Stomach (tissue), 9 donors: Measurements from ENCODE around the gene GPR183. TPM values are rescaled to one million over a fixed set of nuclear protein-coding genes. Genes with fewer than 3 reads are reported as not detected.
A peak's percentile ranks its signal among the peaks of the same experiment; 100 is the strongest.

Source experiments
- DNase-seq, 2 donors: peaks; one replicate each; pipeline versions ENCODE4 v3.0.0 to v3.0.0-alpha.2; 2013 to 2019
- H3K27ac ChIP-seq, 5 donors: fragments of 200-600 bp in 4 of 5; sonication (generic) in 4 of 5; one replicate each; pipeline ENCODE4 v1.5.1; 2013 to 2019; ENCODE audit warnings: mild to moderate bottlenecking in 1 of 5, moderate library complexity in 1 of 5
- H3K27me3 ChIP-seq, 3 donors: fragments of 200-600 bp; sonication (generic); one replicate each; pipeline ENCODE4 v1.5.1; 2017 to 2019; ENCODE audit warnings: mixed run types in 1 of 3
- H3K36me3 ChIP-seq, 4 donors: fragments of 200-600 bp; sonication (generic); 1 replicate in 3 of 4; 2 replicates in 1 of 4; pipeline ENCODE4 v1.5.1; 2016 to 2019
- H3K4me1 ChIP-seq, 4 donors: fragments of 200-600 bp; sonication (generic); one replicate each; pipeline ENCODE4 v1.5.1; 2016 to 2019
- H3K4me3 ChIP-seq, 4 donors: fragments of 200-600 bp; sonication (generic) in 3 of 4; one replicate each; pipeline ENCODE4 v1.5.1; 2016 to 2019; ENCODE audit warnings: mild to moderate bottlenecking in 1 of 4
- H3K9me3 ChIP-seq, 4 donors: fragments of 200-600 bp; sonication (generic); one replicate each; pipeline ENCODE4 v1.5.1; 2016 to 2019
- CTCF ChIP-seq, 7 experiments: fragments of 450-650 bp in 4 of 7; fragments of 200-600 bp in 3 of 7; sonication (generic) in 3 of 7; IDR thresholded peaks; one replicate each; pipeline ENCODE4 v1.5.1; 2016 to 2019; ENCODE audit warnings: antibody characterized with exemption in 7 of 7, control low read depth in 2 of 7, mild to moderate bottlenecking in 1 of 7
- EP300 ChIP-seq: sonication (generic); formaldehyde crosslinking; IDR thresholded peaks from one replicate; pipeline ENCODE4 v1.6.1; 2017; ENCODE audit warnings: antibody characterized with exemption
- POLR2A ChIP-seq, 4 donors: fragments of 450-650 bp; IDR thresholded peaks; one replicate each; pipeline ENCODE4 v1.6.1; 2016; ENCODE audit warnings: antibody characterized with exemption in 4 of 4, control low read depth in 2 of 4, mild to moderate bottlenecking in 1 of 4, moderate library complexity in 1 of 4
- POLR2AphosphoS5 ChIP-seq, 3 donors: sonication (generic); formaldehyde crosslinking; IDR thresholded peaks; one replicate each; pipeline ENCODE4 v1.6.1; 2016; ENCODE audit warnings: antibody characterized with exemption in 3 of 3
- WGBS, 5 donors: extraction: QIAGEN DNeasy Blood & Tissue Kit in 3 of 5; methylation state at CpG; one replicate each; pipeline versions ENCODE4 v1.1.5 to v1.1.7; 2013 to 2018; 5-methylcytosine and 5-hydroxymethylcytosine counted together
- intact Hi-C: fragments of 100-400 bp; cut with DNase I; formaldehyde crosslinking; loops from one replicate; pipeline ENCODE4 v1.15.1; 2023; ENCODE audit warnings: low total_unique reads
- polyA plus RNA-seq, 3 donors: library from polyadenylated mRNA; stranded (reverse); fragments of 200-250 nt; gene quantifications; one replicate each; pipeline ENCODE4 v1.2.3, GENCODE V29; 2013
- total RNA-seq, 5 donors: library from RNA; depleted of rRNA; stranded (reverse); fragments of >200 nt; gene quantifications; one replicate each; pipeline versions ENCODE4 v1.1.0 to v1.2.3, GENCODE V29; 2014 to 2016
- donor health status: healthy with polysubstance abuse.
- donor health status: Bipolar disorder and iron deficiency.
- donor health status: healthy.

Gene GPR183
- total and polyA plus RNA-seq, 8 donors: 0.58 to 24.4 (median 9.6) TPM

- TF ChIP-seq POLR2AphosphoS5 (IDR thresholded peaks at IDR 0.05) (no peak), CTCF (IDR thresholded peaks at IDR 0.05) (no peak), EP300 (no peak), POLR2A (IDR thresholded peaks at IDR 0.05) (no peak)
- Histone ChIP-seq H3K4me3 (no peak overlapping the region), H3K27me3 (no peaks in the 10 kb centered on the region), H3K27ac (no peak overlapping the region), H3K36me3 (peaks cover 0 to 18% (median 5%) of the 10 kb centered on the region in 4 donors), H3K9me3 (no peaks in the 10 kb centered on the region), H3K4me1 (peaks cover 0 to 32% (median 7%) of the 10 kb centered on the region in 4 donors)
- DNase-seq: no peak
- WGBS, 5 donors: 80 to 90% (median 83%) methylated on average over 5 of the region's 5 CpGs
- intact Hi-C loops: loop anchor here (5.0 to 10.0 kb wide), 2 partner anchors 83 to 175 kb away; no protein-coding TSS in a partner anchor
Measured at GRCh38 chr13:99260216-99260615, 47.0 kb downstream of the GPR183 start.

GRCh38 chr13:99258946-99259345, 48.3 kb downstream of the GPR183 start:
- peak overlapping the region in 2 of 5 donors; percentile 32 to 59 for H3K27ac ChIP-seq
- no peaks in the 10 kb centered on the region for H3K9me3 ChIP-seq
- DNase-seq: no peak
- peaks cover 0 to 23% (median 7%) of the 10 kb centered on the region in 4 donors for H3K4me1 ChIP-seq
- no peak overlapping the region for H3K4me3 ChIP-seq
- H3K27me3 ChIP-seq: no peaks in the 10 kb centered on the region
- 70 to 81% (median 73%) methylated on average over 3 of the region's 3 CpGs for WGBS, 5 donors
- H3K36me3 ChIP-seq: peaks cover 0 to 19% (median 14%) of the 10 kb centered on the region in 4 donors
- intact Hi-C loops: no loop called here
- TF ChIP-seq CTCF (IDR thresholded peaks at IDR 0.05) (no peak), POLR2A (IDR thresholded peaks at IDR 0.05) (no peak), EP300 (no peak), POLR2AphosphoS5 (IDR thresholded peaks at IDR 0.05) (no peak)

DNA sequence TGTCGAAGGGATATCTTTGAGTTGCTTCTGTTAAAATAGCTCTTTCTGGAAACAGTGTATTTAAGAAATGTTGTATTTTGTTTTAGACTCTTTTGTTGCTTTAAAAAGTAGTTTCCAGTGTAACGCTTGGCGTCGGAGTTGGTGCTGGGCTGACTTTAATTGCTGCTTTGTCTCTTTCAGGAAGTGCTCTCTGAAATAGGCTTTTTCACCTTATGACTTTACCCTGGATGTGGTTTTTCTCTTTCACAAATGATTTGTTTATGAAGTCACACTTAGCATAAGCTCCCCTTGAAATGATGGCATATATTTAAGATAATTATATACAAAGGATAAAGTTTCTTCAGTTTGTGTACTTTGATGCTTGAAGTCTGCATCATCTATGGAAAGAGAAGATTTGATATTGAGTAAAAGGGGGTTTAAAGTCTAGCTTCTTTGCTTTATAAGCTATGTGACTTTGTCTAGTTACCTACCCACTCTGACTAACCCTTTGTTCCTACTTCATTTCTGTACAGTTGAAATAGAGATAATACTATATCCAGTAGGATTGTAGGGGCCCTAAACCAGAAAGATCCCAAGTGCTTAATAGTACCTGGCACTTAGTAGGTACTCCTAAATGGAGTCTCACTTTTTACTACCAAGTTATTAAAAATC, 48.9 kb downstream of the GPR183 start, which contains the start of gene GPR18:
TSS of gene GPR18 (minus strand) at position 170 of the 651 bp plus-strand sequence. CDS start 2,507 bp downstream, outside the sequence.
- peak within 1 kb of the TSS in 3 of 5 donors; percentile 21 to 59 (median 32) for H3K27ac ChIP-seq
- no peak for TF ChIP-seq POLR2AphosphoS5 (IDR thresholded peaks at IDR 0.05)
- TF ChIP-seq POLR2A (IDR thresholded peaks at IDR 0.05): no peak
- no peak for TF ChIP-seq CTCF (IDR thresholded peaks at IDR 0.05)
- TF ChIP-seq EP300: no peak
- H3K9me3 ChIP-seq: no peaks in the 10 kb centered on the region
- H3K4me3 ChIP-seq: no peak within 1 kb of the TSS
- intact Hi-C loops: no loop called here
- peak in 1 of 2 donors; percentile 44 for DNase-seq
- no peaks in the 10 kb centered on the region for H3K27me3 ChIP-seq
- peaks cover 0 to 20% (median 7%) of the 10 kb centered on the region in 4 donors for H3K4me1 ChIP-seq
- H3K36me3 ChIP-seq: peaks cover 0 to 19% (median 14%) of the 10 kb centered on the region in 4 donors
- WGBS, 5 donors: 60 to 82% (median 75%) methylated on average over 4 of the region's 4 CpGs

DNA sequence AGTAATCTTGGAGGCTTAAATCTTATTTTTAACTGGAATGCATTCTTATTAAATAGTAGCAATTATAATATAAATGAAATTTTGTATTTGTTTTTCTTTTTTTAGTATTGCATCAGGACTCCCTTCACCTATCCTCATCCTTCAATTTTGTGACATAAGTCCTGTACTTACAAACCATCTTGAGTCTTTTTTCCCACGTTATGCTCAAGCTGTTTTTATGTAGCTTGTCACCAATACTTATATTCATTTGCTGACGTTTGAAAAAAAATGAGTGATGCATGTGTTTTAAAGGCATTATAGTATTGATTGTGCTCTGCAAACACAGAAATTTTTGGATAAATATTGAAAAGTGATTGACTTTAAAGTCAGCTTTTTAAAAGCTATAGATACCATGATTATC, 49.9 kb downstream of the GPR183 start:
- Histone ChIP-seq H3K36me3 (peaks cover 0 to 19% (median 14%) of the 10 kb centered on the region in 4 donors), H3K4me3 (no peak overlapping the region), H3K4me1 (peaks cover 0 to 14% (median 4%) of the 10 kb centered on the region in 4 donors), H3K27ac (no peak overlapping the region), H3K27me3 (no peaks in the 10 kb centered on the region), H3K9me3 (no peaks in the 10 kb centered on the region)
- WGBS, 5 donors: 76 to 84% (median 77%) methylated on average over 2 of the region's 2 CpGs
- TF ChIP-seq POLR2A (IDR thresholded peaks at IDR 0.05): no peak
- TF ChIP-seq EP300: no peak
- no peak for TF ChIP-seq CTCF (IDR thresholded peaks at IDR 0.05)
- no peak for TF ChIP-seq POLR2AphosphoS5 (IDR thresholded peaks at IDR 0.05)
- intact Hi-C loops: no loop called here
- DNase-seq: no peak
